ENCODE data around the gene CES5A.
"Not testable (repeated sequence)": the region's sequence is repeated elsewhere in the genome, so short reads cannot be mapped to it uniquely, and the experiment has no call there.

The CES5A gene

GRCh38 chr16:55836158-55836611 is 39.0 kb downstream of the CES5A start:
- TF ChIP-seq CTCF (IDR thresholded peaks at IDR 0.05; ENCODE audit: low read depth, low read length): no peak
- DNase-seq (ENCODE audit: extremely low read depth, low read depth): no peak

GRCh38 chr16:55835581-55835980 is 39.6 kb downstream of the CES5A start:
- no peak for DNase-seq (ENCODE audit: extremely low read depth, low read depth)
- TF ChIP-seq CTCF (IDR thresholded peaks at IDR 0.05; ENCODE audit: low read depth, low read length): no peak

- not testable (repeated sequence) for DNase-seq (ENCODE audit: extremely low read depth, low read depth)
These were observed 40.0 kb downstream of the CES5A start for GRCh38 chr16:55835173-55835572.

- TF ChIP-seq CTCF (IDR thresholded peaks at IDR 0.05; ENCODE audit: low read depth, low read length): no peak
- no peak for DNase-seq (ENCODE audit: extremely low read depth, low read depth)
These were observed 41.1 kb downstream of the CES5A start for GRCh38 chr16:55834049-55834448.

GRCh38 chr16:55832773-55833691 is 42.1 kb downstream of the CES5A start, which contains the start of gene CES1:
TSS of gene CES1 (minus strand) at chr16:55833096. CDS start at chr16:55833055, 41 bp downstream.
- TF ChIP-seq CTCF (IDR thresholded peaks at IDR 0.05; ENCODE audit: low read depth, low read length): no peak
- DNase-seq (ENCODE audit: extremely low read depth, low read depth): no peak

GRCh38 chr16:55832425-55832772 is 42.8 kb downstream of the CES5A start:
- DNase-seq (ENCODE audit: extremely low read depth, low read depth): no peak
- no peak for TF ChIP-seq CTCF (IDR thresholded peaks at IDR 0.05; ENCODE audit: low read depth, low read length)

GRCh38 chr16:55830658-55831294 is 44.4 kb downstream of the CES5A start:
- TF ChIP-seq CTCF (IDR thresholded peaks at IDR 0.05; ENCODE audit: low read depth, low read length): no peak
- DNase-seq (ENCODE audit: extremely low read depth, low read depth): no peak

- DNase-seq (ENCODE audit: extremely low read depth, low read depth): not testable (repeated sequence)
These were observed 45.9 kb downstream of the CES5A start for GRCh38 chr16:55829232-55829631.
